NCI-H146 treated with DMSO at 0.1 percent for 48 hours (cell line): ENCODE data around the gene METTL3.

Source experiments
- DNase-seq: peaks from one replicate; lab custom pipeline; 2025; ENCODE audit not compliant: unreplicated experiment; lab: John Stamatoyannopoulos, UW

The METTL3 gene

GRCh38 chr14:21526672-21527317 is 15.7 kb upstream of the METTL3 start:
- peak; percentile 52 for DNase-seq

DNA sequence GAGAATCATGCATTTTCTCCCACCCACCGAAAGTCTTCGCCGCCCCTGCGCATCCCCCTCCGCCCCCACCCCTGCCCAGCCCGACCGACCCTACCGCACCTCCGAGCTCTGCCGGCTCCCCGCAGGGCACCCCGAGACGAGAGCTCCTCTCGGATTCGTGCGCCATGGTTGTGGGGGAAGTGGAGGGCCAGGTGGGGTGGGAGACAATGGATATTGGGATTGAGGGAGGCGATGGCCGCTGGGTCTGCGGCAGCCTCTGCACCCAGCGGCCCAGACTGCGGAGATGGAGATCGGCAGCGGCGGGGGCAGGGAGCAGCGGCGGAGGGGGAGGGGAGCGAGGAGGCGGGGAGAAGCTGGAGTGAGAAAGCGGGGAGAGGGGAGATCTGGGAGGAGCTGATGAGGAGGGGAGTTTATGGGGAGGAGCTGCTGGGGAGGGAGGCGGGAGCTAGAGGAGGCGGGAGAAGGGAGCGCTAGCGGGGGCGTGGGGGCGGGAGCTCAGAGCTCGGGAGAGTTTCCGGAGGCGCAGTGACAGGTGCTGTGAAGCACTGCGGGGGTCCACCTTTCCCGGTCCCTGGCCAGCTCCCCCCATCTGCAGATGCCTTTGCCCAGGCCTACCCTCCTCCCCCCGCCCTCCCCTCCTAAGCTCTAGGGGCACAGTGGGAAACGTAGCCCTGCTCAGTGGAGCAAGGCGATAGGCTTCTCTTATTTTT is 15.0 kb upstream of the METTL3 start, which contains the start of gene SALL2:
Gene SALL2, minus strand, starts transcription at position 385 of the 710 bp plus-strand sequence. Its CDS starts 219 bp downstream, at position 166.
- peak; percentile 93 for DNase-seq

DNA sequence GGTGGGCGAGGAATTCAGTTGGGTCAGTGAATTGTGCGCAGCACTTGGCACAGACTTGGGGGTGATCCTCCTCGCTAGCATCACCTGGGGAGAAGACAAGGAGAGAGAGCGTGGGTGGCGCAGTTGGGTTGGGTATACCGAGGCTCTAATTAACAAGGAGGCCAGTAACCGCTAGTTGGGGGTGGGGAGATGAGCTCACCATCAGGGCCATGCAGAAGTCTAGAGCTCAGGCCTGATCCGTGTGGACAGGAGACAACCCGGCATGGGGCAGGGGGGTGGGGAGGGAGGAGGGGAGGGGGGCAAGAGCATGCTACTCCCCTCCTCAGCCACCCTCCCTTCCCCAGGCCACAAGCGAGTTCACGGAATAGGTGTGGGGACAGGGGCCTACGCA is 14.4 kb upstream of the METTL3 start:
- DNase-seq = no peak

DNA sequence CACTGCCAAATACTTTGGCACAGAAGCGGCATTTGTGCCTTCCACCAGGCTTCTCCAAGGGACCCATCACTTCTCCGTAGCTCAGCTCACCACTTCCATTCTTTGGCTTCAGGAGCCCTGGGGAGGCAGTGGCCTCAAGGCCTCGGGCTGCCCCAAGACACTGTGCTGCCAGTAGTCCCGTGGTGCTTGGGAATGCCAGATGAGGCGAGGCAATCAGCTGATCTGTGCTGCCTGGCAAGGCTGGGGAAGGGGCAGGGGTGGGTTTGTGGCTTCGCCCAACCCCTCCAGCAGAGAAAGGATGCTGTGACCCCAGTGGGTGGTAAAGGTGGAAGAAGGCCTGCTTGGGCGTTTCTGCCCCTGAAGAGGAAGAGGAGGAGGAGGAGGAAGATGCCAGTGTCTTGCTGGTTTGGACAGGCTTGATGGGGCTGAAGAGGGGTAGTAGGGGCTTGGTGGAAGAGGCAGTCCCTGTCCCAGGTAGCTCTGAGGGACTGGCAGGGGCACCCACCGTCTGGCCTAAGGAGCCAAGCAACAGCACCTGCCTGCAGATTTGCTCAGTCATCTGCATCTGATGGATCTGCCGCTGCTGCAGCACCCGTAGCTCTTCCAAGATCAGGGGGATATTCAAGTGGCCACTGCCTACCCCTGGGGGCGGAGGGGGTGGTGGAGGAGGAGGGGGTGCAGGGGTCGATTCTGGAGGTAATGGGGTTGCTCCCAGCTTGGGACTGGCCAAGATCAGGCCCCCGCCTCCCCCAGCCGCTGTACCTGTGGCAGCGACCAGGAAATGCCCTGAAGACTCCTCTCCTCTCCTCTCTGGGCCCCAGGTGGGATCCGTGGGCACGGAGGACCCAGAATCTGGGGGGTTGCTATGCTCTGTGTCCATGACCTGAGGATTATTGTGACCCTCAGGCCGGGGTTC is 13.7 kb upstream of the METTL3 start:
- DNase-seq = no peak

- DNase-seq = no peak
Measured at GRCh38 chr14:21523203-21523602, 12.1 kb upstream of the METTL3 start.

- no peak for DNase-seq
Measured at GRCh38 chr14:21521501-21521900, 10.4 kb upstream of the METTL3 start.

DNA sequence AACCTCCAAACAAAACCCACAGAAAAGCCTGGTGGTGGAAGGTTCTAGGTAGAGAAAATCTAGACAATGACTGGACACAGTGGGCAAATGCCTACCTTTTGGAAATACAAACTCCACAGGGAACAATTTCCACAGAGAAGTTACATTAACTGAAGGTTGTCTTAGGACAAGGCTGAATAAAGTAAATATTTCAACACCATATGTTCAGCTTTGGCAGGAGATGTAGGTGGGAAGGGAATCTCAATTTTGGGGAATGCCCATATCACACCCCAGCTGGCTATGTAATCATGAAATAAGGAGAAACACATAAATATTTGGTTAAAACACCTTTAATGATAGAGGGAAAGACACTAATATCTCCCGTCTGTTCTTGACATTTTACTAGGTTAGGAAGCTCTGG is 9.6 kb upstream of the METTL3 start:
- no peak for DNase-seq

GRCh38 chr14:21518725-21519124 is 7.6 kb upstream of the METTL3 start:
- no peak for DNase-seq

DNA sequence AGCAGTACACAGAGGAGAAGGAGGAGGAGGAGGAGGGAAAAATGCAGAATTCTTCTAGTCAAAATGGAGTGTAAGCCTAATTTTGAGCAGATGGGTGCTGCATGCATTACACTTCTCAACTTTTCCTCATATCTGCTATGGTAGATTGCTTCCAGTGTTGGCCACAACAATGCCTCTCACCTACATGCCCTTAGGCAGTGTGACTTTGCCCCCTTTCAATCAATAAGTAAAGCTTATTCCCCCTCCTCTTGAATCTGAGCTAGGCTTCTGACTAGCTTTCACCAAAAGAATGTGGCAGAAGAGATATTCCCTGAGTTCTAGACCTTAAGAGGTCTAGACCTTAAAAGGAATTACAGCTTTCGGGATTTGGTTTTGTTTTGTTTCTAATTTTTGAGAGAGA is 3.2 kb upstream of the METTL3 start:
- no peak for DNase-seq

DNA sequence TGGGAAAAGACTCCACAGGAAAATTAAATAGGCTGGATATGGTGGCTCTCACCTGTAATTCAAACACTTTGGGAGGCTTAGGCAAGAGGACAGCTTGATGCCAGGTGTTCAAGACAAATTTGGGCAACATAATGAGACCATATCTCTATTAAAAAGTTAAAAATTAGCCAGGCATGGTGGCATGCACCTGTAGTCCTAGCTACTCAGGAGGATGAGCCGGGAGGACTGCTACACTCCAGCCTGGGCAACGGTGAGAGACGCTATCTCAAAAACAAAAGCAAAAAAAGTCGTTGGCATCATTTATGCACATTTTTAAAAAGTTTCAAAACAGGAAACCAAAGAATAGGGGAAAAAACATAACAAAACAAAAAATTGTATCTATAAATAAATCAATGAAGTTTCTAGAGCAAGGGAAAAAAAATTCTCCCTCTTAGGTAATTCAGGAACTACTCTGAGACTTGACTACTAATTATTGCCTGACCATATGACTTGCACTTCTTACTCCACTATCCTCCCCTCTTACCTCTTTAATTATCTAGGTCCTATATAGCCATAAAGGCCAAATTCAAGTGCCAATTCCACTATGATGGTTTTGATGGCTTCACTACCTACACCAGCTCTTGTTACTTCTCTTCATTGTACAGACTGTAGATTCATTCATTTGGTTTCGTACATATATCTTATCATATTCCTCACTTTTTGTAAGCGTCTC is 1.6 kb downstream of the METTL3 start:
- DNase-seq = no peak

- DNase-seq = no peak
Measured at GRCh38 chr14:21506557-21506956, 4.6 kb downstream of the METTL3 start.

GRCh38 chr14:21505012-21505553 is 6.1 kb downstream of the METTL3 start:
- DNase-seq = no peak

DNA sequence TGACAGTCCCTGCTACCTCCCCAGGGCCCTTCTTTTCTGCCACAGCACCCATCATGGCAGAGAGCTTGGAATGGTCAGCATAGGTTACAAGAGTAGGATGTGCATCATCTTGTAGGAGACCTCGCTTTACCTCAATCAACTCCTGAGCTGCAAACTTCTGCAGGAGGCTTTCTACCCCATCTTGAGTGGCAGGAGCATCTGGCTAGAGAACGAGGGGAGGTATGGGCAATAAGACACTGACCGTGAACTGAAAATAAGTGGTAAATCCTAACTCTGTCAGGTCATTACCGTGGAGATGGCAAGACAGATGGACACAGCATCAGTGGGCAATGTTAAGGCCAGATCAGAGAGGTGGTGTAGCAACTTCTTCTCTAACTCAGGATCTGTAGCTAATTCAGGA is 7.8 kb downstream of the METTL3 start:
- no peak for DNase-seq

GRCh38 chr14:21501568-21501967 is 9.6 kb downstream of the METTL3 start:
- no peak for DNase-seq

DNA sequence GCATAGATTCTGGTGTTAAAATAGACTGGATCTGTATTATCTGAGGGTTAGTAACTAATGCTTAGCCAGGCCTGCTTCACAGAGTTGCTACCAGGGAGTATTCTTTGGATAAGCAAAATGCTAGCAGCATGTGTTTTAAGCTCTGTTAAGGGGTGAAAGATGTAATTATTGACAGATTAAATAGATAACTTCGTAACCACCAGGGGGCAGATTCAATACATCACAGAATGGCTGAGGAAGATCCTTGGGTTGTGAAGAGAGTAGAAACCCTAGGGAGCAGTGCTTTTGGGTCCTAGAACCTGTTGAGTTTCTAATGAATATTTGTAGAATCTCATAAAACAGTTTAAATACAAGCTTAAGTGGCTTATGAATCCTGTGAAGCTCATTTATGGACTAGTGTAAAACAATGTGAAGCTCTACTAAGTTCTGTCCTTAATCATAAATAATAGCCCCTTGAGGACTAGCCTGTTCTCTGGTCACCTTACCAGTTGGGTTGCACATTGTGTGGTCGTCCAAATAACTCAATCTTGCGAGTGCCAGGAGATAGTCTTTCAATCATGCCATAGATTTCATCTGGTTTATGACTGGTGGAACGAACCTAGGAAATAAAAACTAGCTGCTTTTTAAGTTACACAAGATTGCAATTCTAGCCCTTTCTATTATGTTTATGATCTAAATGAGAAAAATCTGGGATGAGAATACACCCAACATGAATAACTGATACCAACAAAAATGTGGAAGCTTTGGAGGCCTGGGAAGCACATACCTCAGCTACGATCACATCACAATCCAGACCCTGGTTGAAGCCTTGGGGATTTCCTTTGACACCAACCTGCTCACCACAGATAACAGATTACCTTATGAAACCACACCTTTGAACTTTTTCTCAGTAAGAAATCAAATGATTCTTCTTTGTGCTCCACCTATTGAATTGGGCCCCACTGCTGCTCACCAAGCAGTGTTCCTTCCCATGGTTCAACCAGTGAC is 12.3 kb downstream of the METTL3 start:
- peak; percentile 45 for DNase-seq

GRCh38 chr14:21496453-21496852 is 14.7 kb downstream of the METTL3 start:
- no peak for DNase-seq

GRCh38 chr14:21494902-21495762 is 16.0 kb downstream of the METTL3 start:
- DNase-seq = no peak

DNA sequence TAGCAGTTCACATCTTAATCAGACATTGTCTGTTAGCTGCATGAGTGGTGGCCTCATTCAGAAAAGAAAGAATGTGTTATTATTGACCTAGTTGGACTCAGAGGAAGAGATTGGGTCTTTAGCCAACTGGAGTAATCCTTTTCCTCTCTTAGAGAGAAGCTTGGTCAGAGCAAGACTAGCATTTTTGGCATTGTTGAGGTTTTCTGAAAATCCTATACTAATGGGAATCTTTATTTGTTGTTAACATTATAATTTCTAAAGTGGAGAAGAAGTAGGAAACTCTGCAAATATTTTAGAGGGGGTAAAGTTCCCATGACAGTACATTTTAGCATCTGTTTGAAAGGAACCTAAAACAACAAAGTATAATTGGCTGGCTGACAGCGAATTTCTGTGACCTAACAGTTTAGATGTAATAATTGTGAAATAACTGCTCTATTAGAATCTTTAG is 24.5 kb downstream of the METTL3 start:
- DNase-seq = no peak
